ENCODE data around the gene PTPRD. TPM values are rescaled to one million over a fixed set of nuclear protein-coding genes. Genes with fewer than 3 reads are reported as not detected.

PTPRD gene
- total RNA-seq, 1 donor from 2014 or later, result 20.9 TPM

- DNase-seq (ENCODE audit: low spot score), result no peak
Measured at GRCh38 chr9:10268531-10269485, 344.0 kb downstream of the PTPRD start.

GRCh38 chr9:10265153-10265631 lies 347.6 kb downstream of the PTPRD start:
- no peak for DNase-seq (ENCODE audit: low spot score)

GRCh38 chr9:10260501-10260900 lies 352.3 kb downstream of the PTPRD start:
- DNase-seq (ENCODE audit: low spot score), result no peak

GRCh38 chr9:10259668-10260067 lies 353.1 kb downstream of the PTPRD start:
- no peak for DNase-seq (ENCODE audit: low spot score)

GRCh38 chr9:10255758-10256157 lies 357.0 kb downstream of the PTPRD start:
- DNase-seq (ENCODE audit: low spot score), result no peak

- DNase-seq (ENCODE audit: low spot score), result no peak
Measured at GRCh38 chr9:10254338-10254737, 358.5 kb downstream of the PTPRD start.

GRCh38 chr9:10253341-10253740 lies 359.5 kb downstream of the PTPRD start:
- no peak for DNase-seq (ENCODE audit: low spot score)

- DNase-seq (ENCODE audit: low spot score), result no peak
Measured at GRCh38 chr9:10252174-10252573, 360.6 kb downstream of the PTPRD start.

GRCh38 chr9:10251490-10251889 lies 361.3 kb downstream of the PTPRD start:
- DNase-seq (ENCODE audit: low spot score), result no peak

GRCh38 chr9:10250219-10250618 lies 362.6 kb downstream of the PTPRD start:
- DNase-seq (ENCODE audit: low spot score), result no peak

- DNase-seq (ENCODE audit: low spot score), result no peak
Measured at GRCh38 chr9:10248890-10249289, 363.9 kb downstream of the PTPRD start.

GRCh38 chr9:10242255-10242654 lies 370.5 kb downstream of the PTPRD start:
- no peak for DNase-seq (ENCODE audit: low spot score)

- no peak for DNase-seq (ENCODE audit: low spot score)
Measured at GRCh38 chr9:10238087-10238486, 374.7 kb downstream of the PTPRD start.

- no peak for DNase-seq (ENCODE audit: low spot score)
Measured at GRCh38 chr9:10237584-10237983, 375.2 kb downstream of the PTPRD start.

- DNase-seq (ENCODE audit: low spot score), result no peak
Measured at GRCh38 chr9:10236161-10236560, 376.6 kb downstream of the PTPRD start.

- DNase-seq (ENCODE audit: low spot score), result no peak
Measured at GRCh38 chr9:10235376-10235775, 377.4 kb downstream of the PTPRD start.

GRCh38 chr9:10232352-10232930 lies 380.4 kb downstream of the PTPRD start:
- no peak for DNase-seq (ENCODE audit: low spot score)

GRCh38 chr9:10230512-10230911 lies 382.3 kb downstream of the PTPRD start:
- no peak for DNase-seq (ENCODE audit: low spot score)

GRCh38 chr9:10228082-10228481 lies 384.7 kb downstream of the PTPRD start:
- DNase-seq (ENCODE audit: low spot score), result no peak

- DNase-seq (ENCODE audit: low spot score), result no peak
Measured at GRCh38 chr9:10226996-10227395, 385.8 kb downstream of the PTPRD start.

- DNase-seq (ENCODE audit: low spot score), result no peak
Measured at GRCh38 chr9:10212702-10213101, 400.1 kb downstream of the PTPRD start.

- DNase-seq (ENCODE audit: low spot score), result no peak
Measured at GRCh38 chr9:10208691-10209069, 404.1 kb downstream of the PTPRD start.

GRCh38 chr9:10204276-10204675 lies 408.5 kb downstream of the PTPRD start:
- DNase-seq (ENCODE audit: low spot score), result no peak
